Stimulated activated CD8-positive, alpha-beta memory T cell treated with anti-CD3 and anti-CD28 coated beads, Interleukin-7, amount 100 ng/mL, for 24 hours (primary cell): ENCODE measurements around the gene CCDC152.
"Not testable (repeated sequence)": the region's sequence is repeated elsewhere in the genome, so short reads cannot be mapped to it uniquely, and the experiment has no call there.

ENCODE experiments used
- DNase-seq: peaks from one replicate; pipeline ENCODE4 v3.0.0-alpha.2; 2020; ENCODE audit warnings: low read depth

Gene CCDC152

GRCh38 chr5:42812620-42813019, 56.0 kb downstream of the CCDC152 start:
- DNase-seq, result no peak

DNA sequence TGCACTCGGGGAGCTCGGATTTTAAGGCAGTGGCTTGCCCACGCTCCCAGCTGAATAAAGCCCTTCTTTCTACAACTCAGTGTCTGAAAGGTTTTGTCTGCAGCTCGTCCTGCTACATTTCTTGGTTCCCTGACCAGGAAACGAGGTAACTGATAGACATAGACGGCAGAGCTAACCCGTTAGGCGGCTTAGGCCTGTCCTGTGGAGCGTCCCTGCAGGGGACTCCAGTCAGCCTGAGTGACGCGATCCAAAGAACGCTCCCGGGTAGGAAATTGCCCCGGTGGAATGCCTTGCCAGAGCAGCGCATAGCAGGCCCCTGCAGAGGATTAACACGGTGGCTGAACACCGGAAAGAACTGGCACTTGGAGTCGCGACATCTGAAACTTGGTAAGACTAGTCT, 56.9 kb downstream of the CCDC152 start:
- DNase-seq, result no peak

- not testable (repeated sequence) for DNase-seq
Measured at GRCh38 chr5:42816546-42816945, 59.9 kb downstream of the CCDC152 start.

GRCh38 chr5:42819745-42820144, 63.1 kb downstream of the CCDC152 start:
- DNase-seq, result no peak

DNA sequence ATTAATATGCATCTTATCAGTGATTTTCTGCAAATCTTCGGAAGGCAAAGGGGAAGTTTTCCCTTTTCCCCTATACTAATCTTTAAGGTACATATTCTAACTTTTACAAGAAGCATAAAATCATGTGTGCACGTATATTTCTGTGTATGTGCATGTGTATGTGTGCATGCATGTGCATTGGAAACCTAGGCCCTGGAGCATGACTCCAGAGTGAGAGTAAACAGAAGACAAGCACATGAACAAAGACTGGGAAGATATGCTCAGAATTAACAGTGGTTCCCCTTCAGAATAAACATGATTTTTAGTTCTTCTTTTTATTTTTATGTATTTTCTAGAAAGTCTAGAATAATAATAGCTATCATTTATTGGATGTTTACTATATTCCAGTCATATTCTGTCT, 65.9 kb downstream of the CCDC152 start:
- DNase-seq, result no peak

- DNase-seq, result no peak
Measured at GRCh38 chr5:42824347-42824976, 67.8 kb downstream of the CCDC152 start.

DNA sequence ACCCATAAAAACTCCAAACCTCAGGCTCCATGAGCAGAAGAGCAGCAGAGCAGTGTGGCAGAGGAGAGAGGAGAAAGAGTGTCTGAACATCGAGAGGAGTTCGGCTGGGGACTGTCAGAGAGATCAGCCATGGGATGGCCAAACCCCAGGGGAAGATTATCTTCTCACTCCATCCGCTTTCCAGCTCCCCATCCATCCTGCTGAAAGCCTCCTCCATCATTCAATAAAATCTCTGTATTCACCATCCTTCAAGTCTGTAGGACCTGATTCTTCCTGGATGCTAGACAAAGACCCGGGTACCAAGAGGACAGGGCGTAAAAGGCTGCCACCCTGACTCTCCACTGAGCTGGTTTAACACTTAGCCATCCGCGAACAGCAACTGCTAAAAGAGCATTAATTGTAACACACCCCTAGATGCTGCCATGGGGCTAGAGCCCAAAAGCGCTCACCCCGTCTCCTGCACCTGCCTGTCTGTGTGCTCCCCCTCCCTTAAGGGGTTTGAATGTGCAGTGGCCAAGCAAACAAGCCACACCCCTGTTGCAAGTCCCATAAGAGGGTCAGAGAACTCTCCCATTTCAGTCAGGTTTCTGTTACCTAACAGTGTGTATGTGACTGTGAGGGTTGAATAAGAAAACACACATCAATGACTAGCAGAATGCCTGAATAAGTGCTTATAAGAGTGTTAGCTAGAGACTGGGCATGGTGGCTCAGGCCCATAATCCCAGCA, 69.0 kb downstream of the CCDC152 start:
- no peak for DNase-seq

GRCh38 chr5:42826757-42827515, 70.3 kb downstream of the CCDC152 start:
- no peak for DNase-seq

- no peak for DNase-seq
Measured at GRCh38 chr5:42828671-42829070, 72.1 kb downstream of the CCDC152 start.

- DNase-seq, result no peak
Measured at GRCh38 chr5:42830924-42831323, 74.3 kb downstream of the CCDC152 start.

DNA sequence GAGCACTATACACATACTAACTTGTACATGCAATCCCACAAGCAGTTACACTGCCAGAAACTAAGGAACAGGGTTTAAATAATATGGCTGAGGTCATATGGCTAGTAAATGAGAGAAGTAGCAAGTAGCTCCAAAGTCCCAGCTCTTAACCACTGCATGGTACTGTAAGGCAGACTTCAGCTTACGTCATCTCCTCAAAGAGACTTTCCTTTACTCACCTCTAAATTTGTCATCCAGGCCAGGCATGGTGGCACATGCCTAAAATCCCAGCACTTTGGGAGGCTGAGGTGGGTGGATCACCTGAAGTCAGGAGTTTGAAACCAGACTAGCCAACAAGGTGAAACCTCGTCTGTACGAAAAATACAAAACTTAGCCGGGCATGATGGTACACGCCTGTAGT, 75.4 kb downstream of the CCDC152 start:
- DNase-seq, result no peak

DNA sequence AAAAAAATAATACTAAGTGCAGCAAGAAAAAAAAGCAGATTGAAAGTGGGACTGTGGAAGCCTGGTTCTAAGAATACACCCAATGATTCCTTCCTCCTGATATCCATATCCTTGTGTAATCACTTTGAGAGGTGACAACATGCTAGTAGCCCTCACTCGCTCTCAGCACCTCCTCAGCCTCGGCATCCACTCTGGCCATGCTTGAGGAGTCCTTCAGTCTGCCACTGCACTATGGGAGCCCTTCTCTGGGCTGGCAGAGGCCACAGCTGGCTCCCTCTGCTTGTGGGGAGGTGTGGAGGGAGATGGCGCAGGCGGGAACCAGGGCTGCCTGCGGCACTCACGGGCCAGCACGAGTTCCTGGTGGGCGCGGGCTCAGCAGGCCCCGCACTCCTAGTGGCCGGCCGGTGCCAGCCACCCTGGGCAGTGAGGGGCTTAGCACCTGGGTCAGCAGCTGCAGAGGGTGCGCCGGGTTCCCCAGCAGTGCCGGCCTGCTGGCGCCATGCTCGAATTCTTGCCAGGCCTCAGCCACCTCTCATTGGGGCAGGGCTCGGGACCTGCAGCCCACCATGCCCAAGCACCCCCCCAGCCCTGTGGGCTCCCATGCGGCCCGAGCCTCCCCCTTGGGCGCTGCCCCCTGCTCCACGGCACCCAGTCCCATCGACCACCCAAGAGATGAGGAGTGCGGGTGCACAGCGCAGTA, 79.6 kb downstream of the CCDC152 start:
- DNase-seq, result no peak

DNA sequence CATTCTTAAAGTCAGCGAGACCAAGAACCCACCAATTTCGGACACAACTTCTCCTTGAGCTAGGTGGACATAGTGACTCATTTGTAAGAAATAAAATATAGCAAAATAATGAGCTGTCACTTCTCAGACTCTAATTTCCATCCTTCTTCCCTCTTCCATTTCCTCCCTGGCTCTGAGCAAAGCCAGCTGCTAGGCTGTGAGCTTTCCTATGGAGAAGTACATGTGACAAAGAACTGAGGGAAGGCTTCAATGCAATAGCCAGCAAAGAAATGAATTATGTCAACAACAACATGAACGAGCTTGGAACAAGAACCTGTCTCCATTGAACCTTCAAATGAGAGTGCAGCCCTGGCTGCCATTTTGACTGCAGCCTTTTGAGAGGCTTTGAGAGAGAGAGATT, 81.0 kb downstream of the CCDC152 start:
- no peak for DNase-seq

DNA sequence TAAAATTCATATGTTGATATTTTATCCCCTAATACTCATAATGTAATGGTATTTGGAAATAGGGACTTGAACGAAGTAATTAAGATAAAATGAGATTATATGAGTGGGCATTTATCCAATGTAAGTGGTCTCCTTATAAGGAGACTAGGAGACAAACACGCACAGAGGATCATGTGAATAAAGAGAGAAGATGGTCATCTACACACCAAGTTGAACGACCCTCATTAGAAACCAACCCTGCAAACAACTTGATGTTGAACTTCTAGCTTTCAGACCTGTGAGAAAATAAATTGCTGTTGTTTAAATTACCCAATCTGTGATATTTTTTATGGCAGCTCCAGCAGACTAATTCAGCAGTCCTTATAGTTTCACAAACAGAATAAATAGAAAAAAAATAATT, 82.6 kb downstream of the CCDC152 start:
- DNase-seq, result no peak

- DNase-seq, result no peak
Measured at GRCh38 chr5:42840269-42840668, 83.7 kb downstream of the CCDC152 start.

- no peak for DNase-seq
Measured at GRCh38 chr5:42840842-42841567, 84.4 kb downstream of the CCDC152 start.

DNA sequence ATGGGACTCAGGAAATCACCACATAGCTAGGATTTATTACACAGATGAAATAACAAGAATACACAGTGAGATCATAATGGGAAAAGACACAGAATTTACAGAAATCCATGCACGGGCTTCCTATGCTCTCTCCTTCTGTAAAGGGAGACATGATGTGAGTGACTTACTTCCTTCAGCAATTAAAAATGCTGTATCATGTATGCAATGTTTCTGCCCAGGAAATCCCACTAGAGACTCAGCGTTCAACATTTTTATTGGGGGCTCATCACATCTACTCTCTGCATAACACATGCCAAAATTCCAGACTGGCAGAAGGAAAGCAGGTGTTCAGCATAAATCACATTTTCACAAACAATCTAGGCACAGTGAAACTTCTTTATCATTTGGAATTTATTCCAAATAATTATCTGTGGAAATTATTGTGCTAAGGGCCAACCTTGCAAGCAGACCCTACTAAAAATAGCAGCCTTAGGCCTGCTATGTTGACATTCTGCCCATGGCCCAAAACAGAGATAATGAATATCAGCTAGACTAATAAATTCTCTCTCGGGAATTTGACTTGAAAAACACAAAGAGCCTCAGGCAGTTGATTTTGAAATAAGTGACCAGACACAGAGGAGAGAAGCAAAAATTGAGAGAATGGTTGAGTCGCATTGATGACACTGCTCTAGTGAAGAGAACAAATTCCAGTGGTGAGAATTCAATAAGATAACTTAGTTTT, 86.5 kb downstream of the CCDC152 start:
- DNase-seq, result no peak

DNA sequence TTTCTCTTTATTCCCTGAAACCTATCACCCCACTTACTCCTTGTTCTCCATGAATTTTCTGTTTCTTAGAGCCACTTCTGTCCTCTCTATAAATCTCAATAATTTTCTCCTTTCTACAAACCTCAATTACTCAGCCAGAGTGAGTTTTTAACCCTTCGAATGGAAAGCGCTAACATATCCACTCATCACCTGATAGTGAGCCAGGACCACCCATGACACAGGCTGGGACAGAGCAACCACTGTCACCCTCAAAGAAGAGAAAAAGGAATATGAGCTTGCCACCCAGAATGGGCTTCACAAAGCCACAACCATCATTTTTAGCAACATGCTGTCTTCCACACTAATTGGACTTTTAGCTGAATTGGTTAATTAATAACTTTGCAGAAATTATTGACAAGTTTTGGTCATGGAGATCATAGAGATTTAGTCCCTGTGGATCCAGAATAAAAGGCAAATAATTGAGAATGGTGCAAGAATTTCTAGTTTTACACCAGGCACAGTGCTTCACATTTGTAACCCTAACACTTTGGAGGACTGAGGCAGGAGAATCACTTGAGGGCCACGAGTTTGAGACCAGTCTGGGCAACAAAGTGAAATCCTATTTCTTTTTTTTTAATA, 87.2 kb downstream of the CCDC152 start:
- DNase-seq, result no peak

- DNase-seq, result not testable (repeated sequence)
Measured at GRCh38 chr5:42844408-42844807, 87.8 kb downstream of the CCDC152 start.

GRCh38 chr5:42848545-42848944, 91.9 kb downstream of the CCDC152 start:
- DNase-seq, result no peak

- no peak for DNase-seq
Measured at GRCh38 chr5:42851481-42851880, 94.9 kb downstream of the CCDC152 start.
